HepG2 (cell line): ENCODE data around the gene CD7. TPM values are rescaled to one million over a fixed set of nuclear protein-coding genes. Genes with fewer than 3 reads are reported as not detected.

Experiments used
- BHLHE40 ChIP-seq: IDR thresholded peaks from 2 replicates; pipeline ENCODE4 v1.6.1; 2011; ENCODE audit warnings: low read length, improper control_type of control experiment
- CEBPZ ChIP-seq: IDR thresholded peaks from 2 replicates; pipeline ENCODE4 v1.6.1; 2012; ENCODE audit warnings: low read length, improper control_type of control experiment
- IRF9 ChIP-seq: sonication (generic); formaldehyde crosslinking; IDR thresholded peaks from 2 replicates; pipeline ENCODE4 v1.8.0; 2022; ENCODE audit warnings: missing genetic modification reagents, mild to moderate bottlenecking, borderline replicate concordance
- KAT7 ChIP-seq: IDR thresholded peaks from 2 replicates; pipeline ENCODE4 v1.6.1; 2018; ENCODE audit warnings: borderline replicate concordance, missing compliant biosample characterization
- MBD4 ChIP-seq: IDR thresholded peaks from 2 replicates; pipeline ENCODE4 v1.6.1; 2012; ENCODE audit warnings: low read length, inconsistent platforms, borderline replicate concordance
- RFXANK ChIP-seq: IDR thresholded peaks from 2 replicates; pipeline ENCODE4 v1.6.1; 2016
- SNRNP70 ChIP-seq: fragments of 200-400 bp; formaldehyde crosslinking; IDR thresholded peaks from 2 replicates; pipeline ENCODE4 v1.6.1; 2017; ENCODE audit warnings: mild to moderate bottlenecking, low read depth, low read length, moderate library complexity
- TBX2 ChIP-seq: sonication (generic); formaldehyde crosslinking; IDR thresholded peaks from 2 replicates; pipeline ENCODE4 v1.5.0; 2020; ENCODE audit warnings: missing genetic modification reagents, mild to moderate bottlenecking, borderline replicate concordance
- ZFP1 ChIP-seq: IDR thresholded peaks from 2 replicates; pipeline ENCODE4 v1.6.1; 2016
- ZIK1 ChIP-seq: sonication (generic); formaldehyde crosslinking; IDR thresholded peaks from 2 replicates; pipeline ENCODE4 v1.5.0; 2020; ENCODE audit warnings: mild to moderate bottlenecking, low read depth, missing genetic modification reagents, borderline replicate concordance
- ZNF138 ChIP-seq: sonication (generic); formaldehyde crosslinking; IDR thresholded peaks from 2 replicates; pipeline ENCODE4 v1.5.0; 2020; ENCODE audit warnings: mild to moderate bottlenecking, low read depth, missing genetic modification reagents
- ZNF24 ChIP-seq: fragments of 450-650 bp; IDR thresholded peaks from 2 replicates; pipeline ENCODE4 v1.6.1; 2017; ENCODE audit warnings: antibody characterized with exemption, mild to moderate bottlenecking
- ZNF558 ChIP-seq: sonication (generic); formaldehyde crosslinking; IDR thresholded peaks from 2 replicates; pipeline ENCODE4 v1.9.0; 2022; ENCODE audit warnings: mild to moderate bottlenecking, missing genetic modification reagents, borderline replicate concordance
- ZNF672 ChIP-seq: sonication (generic); formaldehyde crosslinking; IDR thresholded peaks from 2 replicates; pipeline ENCODE4 v1.8.1; 2022; ENCODE audit warnings: missing genetic modification reagents
- polyA plus RNA-seq, 8 experiments: library from polyadenylated mRNA; depleted of rRNA in 3 of 8; stranded (reverse) in 7 of 8; unstranded in 1 of 8; fragments of >200 nt; fragmentation: Illumina TruSeq in 4 of 8; extraction: Trizol in 4 of 8; gene quantifications; 2 replicates each; pipeline versions ENCODE4 v1.2.1 to v1.2.3, GENCODE V29; 2011 to 2016; ENCODE audit warnings: low read depth in 4 of 8, missing spikeins in 1 of 8, mixed read lengths in 1 of 8; ENCODE audit not compliant: insufficient read depth in 1 of 8
- total RNA-seq, 5 experiments: library from RNA; depleted of rRNA; stranded (reverse); fragments of >200 nt; fragmentation: Illumina TruSeq; extraction: Trizol; gene quantifications; 2 replicates each; pipeline ENCODE4 v1.2.3, GENCODE V29; 2016; ENCODE audit warnings: low read depth in 1 of 5
- TF ChIP-seq, protein P1 (sequence below): sonication (generic); formaldehyde crosslinking; IDR thresholded peaks from 2 replicates; pipeline ENCODE4 v1.4.0; 2020; ENCODE audit warnings: missing genetic modification reagents, borderline replicate concordance
- TF ChIP-seq, protein P2 (sequence below): sonication (generic); formaldehyde crosslinking; IDR thresholded peaks from 2 replicates; pipeline ENCODE4 v1.4.0; 2020; ENCODE audit warnings: mild to moderate bottlenecking, low read depth, missing genetic modification reagents
- TF ChIP-seq, protein P3 (sequence below): sonication (generic); formaldehyde crosslinking; IDR thresholded peaks from 2 replicates; pipeline ENCODE4 v1.5.0; 2020; ENCODE audit warnings: mild to moderate bottlenecking, missing genetic modification reagents

CD7 gene
- total and polyA plus RNA-seq, 2 of the 13 experiments (the other 11 are each of a cell fraction or from before 2014, with no cell fraction given) = 67.6 to 76.4 TPM

DNA sequence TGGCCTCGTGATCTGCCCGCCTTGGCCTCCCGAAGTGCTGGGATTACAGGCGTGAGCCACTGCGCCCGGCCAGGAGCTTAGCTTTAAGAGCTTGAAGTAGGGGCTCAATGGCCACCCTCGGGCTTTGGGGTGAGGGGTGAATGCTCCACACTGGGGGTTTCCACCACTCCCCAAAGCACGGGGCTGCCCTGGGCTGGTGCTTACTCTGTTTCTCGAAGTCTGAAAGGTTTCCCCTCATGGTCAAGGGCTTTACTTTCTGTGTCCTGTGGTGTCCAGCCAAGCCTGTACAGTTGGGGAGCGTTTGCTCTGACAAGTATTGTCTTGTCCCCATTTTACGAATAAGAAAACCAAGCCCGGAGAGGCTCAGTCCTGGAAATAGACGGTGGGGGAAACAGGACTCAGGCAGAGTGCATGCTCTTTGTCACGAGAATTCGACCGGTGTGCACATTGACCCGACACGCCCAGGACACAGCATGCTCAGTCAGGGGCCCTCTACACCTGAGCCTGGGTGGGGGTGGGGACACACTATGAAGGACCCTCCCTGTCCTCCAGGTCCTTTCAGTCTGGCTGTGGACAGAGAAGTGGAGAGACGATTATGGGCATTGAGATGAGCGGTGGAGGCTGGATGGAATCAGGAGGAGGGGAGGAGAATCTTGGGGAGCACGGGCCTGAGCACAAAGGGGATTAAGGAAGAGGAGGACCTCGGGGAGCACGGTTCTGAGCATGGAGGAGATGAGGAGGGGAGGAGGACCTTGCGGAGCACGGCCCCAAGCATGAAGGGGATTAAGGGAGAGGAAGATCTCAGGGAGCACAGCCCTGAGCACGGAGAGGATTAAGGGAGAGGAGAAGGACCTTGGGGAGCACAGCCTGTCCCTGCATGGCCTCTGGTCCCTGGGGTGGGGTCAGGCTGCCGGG lies 7.5 kb downstream of the CD7 start (continued):
- TF ChIP-seq, protein P1, sequence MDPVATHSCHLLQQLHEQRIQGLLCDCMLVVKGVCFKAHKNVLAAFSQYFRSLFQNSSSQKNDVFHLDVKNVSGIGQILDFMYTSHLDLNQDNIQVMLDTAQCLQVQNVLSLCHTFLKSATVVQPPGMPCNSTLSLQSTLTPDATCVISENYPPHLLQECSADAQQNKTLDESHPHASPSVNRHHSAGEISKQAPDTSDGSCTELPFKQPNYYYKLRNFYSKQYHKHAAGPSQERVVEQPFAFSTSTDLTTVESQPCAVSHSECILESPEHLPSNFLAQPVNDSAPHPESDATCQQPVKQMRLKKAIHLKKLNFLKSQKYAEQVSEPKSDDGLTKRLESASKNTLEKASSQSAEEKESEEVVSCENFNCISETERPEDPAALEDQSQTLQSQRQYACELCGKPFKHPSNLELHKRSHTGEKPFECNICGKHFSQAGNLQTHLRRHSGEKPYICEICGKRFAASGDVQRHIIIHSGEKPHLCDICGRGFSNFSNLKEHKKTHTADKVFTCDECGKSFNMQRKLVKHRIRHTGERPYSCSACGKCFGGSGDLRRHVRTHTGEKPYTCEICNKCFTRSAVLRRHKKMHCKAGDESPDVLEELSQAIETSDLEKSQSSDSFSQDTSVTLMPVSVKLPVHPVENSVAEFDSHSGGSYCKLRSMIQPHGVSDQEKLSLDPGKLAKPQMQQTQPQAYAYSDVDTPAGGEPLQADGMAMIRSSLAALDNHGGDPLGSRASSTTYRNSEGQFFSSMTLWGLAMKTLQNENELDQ = no peak
- TF ChIP-seq, protein P2, sequence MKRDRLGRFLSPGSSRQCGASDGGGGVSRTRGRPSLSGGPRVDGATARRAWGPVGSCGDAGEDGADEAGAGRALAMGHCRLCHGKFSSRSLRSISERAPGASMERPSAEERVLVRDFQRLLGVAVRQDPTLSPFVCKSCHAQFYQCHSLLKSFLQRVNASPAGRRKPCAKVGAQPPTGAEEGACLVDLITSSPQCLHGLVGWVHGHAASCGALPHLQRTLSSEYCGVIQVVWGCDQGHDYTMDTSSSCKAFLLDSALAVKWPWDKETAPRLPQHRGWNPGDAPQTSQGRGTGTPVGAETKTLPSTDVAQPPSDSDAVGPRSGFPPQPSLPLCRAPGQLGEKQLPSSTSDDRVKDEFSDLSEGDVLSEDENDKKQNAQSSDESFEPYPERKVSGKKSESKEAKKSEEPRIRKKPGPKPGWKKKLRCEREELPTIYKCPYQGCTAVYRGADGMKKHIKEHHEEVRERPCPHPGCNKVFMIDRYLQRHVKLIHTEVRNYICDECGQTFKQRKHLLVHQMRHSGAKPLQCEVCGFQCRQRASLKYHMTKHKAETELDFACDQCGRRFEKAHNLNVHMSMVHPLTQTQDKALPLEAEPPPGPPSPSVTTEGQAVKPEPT (CRISPR knock-in tag) = no peak
- TF ChIP-seq SNRNP70 (no peak), TBX2 (CRISPR knock-in tag) (no peak), ZNF672 (CRISPR knock-in tag) (no peak), RFXANK (CRISPR knock-in tag) (no peak), BHLHE40 (peak; percentile 51), ZNF558 (no peak), ZFP1 (CRISPR knock-in tag) (no peak), ZNF24 (no peak), ZNF138 (CRISPR knock-in tag) (no peak), KAT7 (CRISPR knock-in tag) (no peak), MBD4 (no peak), ZIK1 (CRISPR knock-in tag) (0 out of 2 replicates have a peak, but pooled peaks have one; percentile 72), IRF9 (CRISPR knock-in tag) (0 out of 2 replicates have a peak, but pooled peaks have one; percentile 24), CEBPZ (no peak)
- TF ChIP-seq, protein P3, sequence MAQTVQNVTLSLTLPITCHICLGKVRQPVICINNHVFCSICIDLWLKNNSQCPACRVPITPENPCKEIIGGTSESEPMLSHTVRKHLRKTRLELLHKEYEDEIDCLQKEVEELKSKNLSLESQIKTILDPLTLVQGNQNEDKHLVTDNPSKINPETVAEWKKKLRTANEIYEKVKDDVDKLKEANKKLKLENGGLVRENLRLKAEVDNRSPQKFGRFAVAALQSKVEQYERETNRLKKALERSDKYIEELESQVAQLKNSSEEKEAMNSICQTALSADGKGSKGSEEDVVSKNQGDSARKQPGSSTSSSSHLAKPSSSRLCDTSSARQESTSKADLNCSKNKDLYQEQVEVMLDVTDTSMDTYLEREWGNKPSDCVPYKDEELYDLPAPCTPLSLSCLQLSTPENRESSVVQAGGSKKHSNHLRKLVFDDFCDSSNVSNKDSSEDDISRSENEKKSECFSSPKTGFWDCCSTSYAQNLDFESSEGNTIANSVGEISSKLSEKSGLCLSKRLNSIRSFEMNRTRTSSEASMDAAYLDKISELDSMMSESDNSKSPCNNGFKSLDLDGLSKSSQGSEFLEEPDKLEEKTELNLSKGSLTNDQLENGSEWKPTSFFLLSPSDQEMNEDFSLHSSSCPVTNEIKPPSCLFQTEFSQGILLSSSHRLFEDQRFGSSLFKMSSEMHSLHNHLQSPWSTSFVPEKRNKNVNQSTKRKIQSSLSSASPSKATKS (CRISPR knock-in tag) = no peak
